GM12878 (cell line): ENCODE measurements around the gene DLST. TPM values are rescaled to one million over a fixed set of nuclear protein-coding genes. Genes with fewer than 3 reads are reported as not detected.

Experiments used
- CREM ChIP-seq: IDR thresholded peaks from 2 replicates; pipeline ENCODE4 v1.6.1; 2014; ENCODE audit warnings: antibody characterized with exemption, low read depth
- DPF2 ChIP-seq: fragments of 450-650 bp; IDR thresholded peaks from 2 replicates; pipeline ENCODE4 v1.6.1; 2017; ENCODE audit warnings: mild to moderate bottlenecking
- LARP7 ChIP-seq: fragments of 450-650 bp; IDR thresholded peaks from 2 replicates; pipeline ENCODE4 v1.6.1; 2017; ENCODE audit warnings: mild to moderate bottlenecking
- MLLT1 ChIP-seq: fragments of 450-650 bp; IDR thresholded peaks from 2 replicates; pipeline ENCODE4 v1.6.1; 2016; ENCODE audit warnings: mild to moderate bottlenecking
- NR2C1 ChIP-seq: fragments of 450-650 bp; IDR thresholded peaks from 2 replicates; pipeline ENCODE4 v1.6.1; 2017; ENCODE audit warnings: antibody characterized with exemption, mild to moderate bottlenecking, moderate library complexity
- RUNX3 ChIP-seq: IDR thresholded peaks from 2 replicates; pipeline ENCODE4 v1.6.1; 2012; ENCODE audit warnings: low read length, inconsistent platforms
- SIN3A ChIP-seq: IDR thresholded peaks from 2 replicates; pipeline ENCODE4 v1.6.1; 2012; ENCODE audit warnings: low read depth, low read length, improper control_type of control experiment
- SKIL ChIP-seq: fragments of 450-650 bp; IDR thresholded peaks from 2 replicates; pipeline ENCODE4 v1.6.1; 2017; ENCODE audit warnings: mild to moderate bottlenecking, low read depth, inconsistent platforms; ENCODE audit not compliant: poor library complexity, severe bottlenecking
- TARDBP ChIP-seq: IDR thresholded peaks from 2 replicates; pipeline ENCODE4 v1.6.1; 2016; ENCODE audit warnings: borderline replicate concordance
- ZNF274 ChIP-seq: IDR thresholded peaks from one replicate; pipeline ENCODE4 v1.8.0; 2011; ENCODE audit not compliant: insufficient read length, insufficient read depth
- polyA plus RNA-seq, 11 experiments: library from polyadenylated mRNA; depleted of rRNA in 4 of 11; unstranded in 6 of 11; stranded (reverse) in 5 of 11; fragments of >200 nt; fragmentation: Nextera tagmentation in 4 of 11; fragmentation: Illumina TruSeq in 1 of 11; extraction: Ambion mirVana in 4 of 11; extraction: Trizol in 1 of 11; gene quantifications; 1 replicate in 1 of 11; 2 replicates in 10 of 11; pipeline versions ENCODE4 v1.2.1 to v1.2.3, GENCODE V29; 2011 to 2016; ENCODE audit warnings: inconsistent platforms in 2 of 11, missing spikeins in 2 of 11, low read depth in 1 of 11
- total RNA-seq, 4 experiments: library from RNA; depleted of rRNA in 3 of 4; stranded (reverse); fragments of >200 nt in 3 of 4; fragmentation: Illumina TruSeq in 1 of 4; extraction: Trizol in 1 of 4; gene quantifications; 2 replicates each; pipeline versions ENCODE4 v1.2.1 to v1.2.3, GENCODE V29; 2013 to 2021

The DLST gene
- total and polyA plus RNA-seq, 10 of the 15 experiments (the other 5 are each of a cell fraction or from before 2014, with no cell fraction given): 2.9 to 141 (median 67.7) TPM

- no peak for TF ChIP-seq SKIL
- 0 out of 2 replicates have a peak, but pooled peaks have one; percentile 8 for TF ChIP-seq DPF2
- no peak for TF ChIP-seq MLLT1
- TF ChIP-seq RUNX3: peak; percentile 45
- no peak for TF ChIP-seq ZNF274
- TF ChIP-seq SIN3A: no peak
- 0 out of 2 replicates have a peak, but pooled peaks have one; percentile 8 for TF ChIP-seq TARDBP
- TF ChIP-seq CREM: no peak
- no peak for TF ChIP-seq LARP7
- TF ChIP-seq NR2C1: no peak
These were observed 60.5 kb downstream of the DLST start (continued) for GRCh38 chr14:74942181-74942580.
